HG03354 (cell line): ENCODE data around the gene APBB1IP.
"Not testable (repeated sequence)": the region's sequence is repeated elsewhere in the genome, so short reads cannot be mapped to it uniquely, and the experiment has no call there.

ENCODE experiments used
- ATAC-seq: cut with Tn5 transposase; IDR thresholded peaks from one replicate; pipeline ENCODE4 v1.9.1; 2021; ENCODE audit warnings: mild to moderate bottlenecking; ENCODE audit not compliant: unreplicated experiment, poor library complexity, severe bottlenecking

The APBB1IP gene

GRCh38 chr10:26593896-26594295, 155.8 kb downstream of the APBB1IP start:
- ATAC-seq = no peak

- not testable (repeated sequence) for ATAC-seq
Observed at GRCh38 chr10:26603283-26603682, 165.1 kb downstream of the APBB1IP start.

- not testable (repeated sequence) for ATAC-seq
Observed at GRCh38 chr10:26604320-26605093, 166.4 kb downstream of the APBB1IP start.

GRCh38 chr10:26606389-26606877, 168.3 kb downstream of the APBB1IP start:
- peak; percentile 78 for ATAC-seq

- ATAC-seq = no peak
Observed at GRCh38 chr10:26612151-26612915, 174.2 kb downstream of the APBB1IP start.
